DMS79 (cell line): ENCODE data around the gene MYO6.

Experiments
- DNase-seq: peaks from one replicate; lab custom pipeline; 2025; lab: John Stamatoyannopoulos, UW

MYO6 gene

GRCh38 chr6:75947935-75948334 is 198.9 kb downstream of the MYO6 start:
- no peak for DNase-seq

- DNase-seq = no peak
These were observed 203.1 kb downstream of the MYO6 start for GRCh38 chr6:75952128-75952527.

GRCh38 chr6:75963569-75963968 is 214.5 kb downstream of the MYO6 start:
- no peak for DNase-seq

- no peak for DNase-seq
These were observed 219.1 kb downstream of the MYO6 start for GRCh38 chr6:75968143-75968542.
